Loucy (cell line): ENCODE results near the gene MTMR10.

Experiments used
- H2AFZ ChIP-seq: fragments of 200-600 bp; sonication (generic); 2 replicates; pipeline ENCODE4 v1.6.0; 2016; ENCODE audit warnings: antibody characterized with exemption, mild to moderate bottlenecking, low read length, moderate library complexity
- H3F3A ChIP-seq: fragments of 200-600 bp; 2 replicates; pipeline ENCODE4 v1.6.0; 2016; ENCODE audit warnings: antibody characterized with exemption, low read depth, mild to moderate bottlenecking
- H3K27me3 ChIP-seq: fragments of 200-600 bp; sonication (generic); 2 replicates; pipeline ENCODE4 v1.6.1; 2014; ENCODE audit warnings: low read length, mild to moderate bottlenecking; ENCODE audit not compliant: insufficient read depth, poor library complexity, severe bottlenecking
- H3K36me3 ChIP-seq: fragments of 200-600 bp; sonication (generic); 2 replicates; pipeline ENCODE4 v1.6.1; 2016; ENCODE audit warnings: low read length; ENCODE audit not compliant: insufficient read depth
- H3K4me1 ChIP-seq: fragments of 200-600 bp; sonication (generic); 2 replicates; pipeline ENCODE4 v1.5.1; 2014; ENCODE audit warnings: low read length, mild to moderate bottlenecking; ENCODE audit not compliant: insufficient read depth, poor library complexity, severe bottlenecking
- H3K4me2 ChIP-seq: fragments of 200-600 bp; sonication (generic); 2 replicates; pipeline ENCODE4 v1.6.0; 2014; ENCODE audit warnings: antibody characterized with exemption, low read length, low read depth, mild to moderate bottlenecking; ENCODE audit not compliant: poor library complexity, severe bottlenecking
- H3K4me3 ChIP-seq: fragments of 200-600 bp; sonication (generic); 2 replicates; pipeline ENCODE4 v1.5.1; 2014; ENCODE audit warnings: low read length, mild to moderate bottlenecking, mixed read lengths; ENCODE audit not compliant: poor library complexity, severe bottlenecking
- H3K79me2 ChIP-seq: fragments of 200-600 bp; sonication (generic); 2 replicates; pipeline ENCODE4 v1.6.1; 2014; ENCODE audit warnings: low read length; ENCODE audit not compliant: insufficient read depth
- H3K9ac ChIP-seq: fragments of 200-600 bp; sonication (generic); 2 replicates; pipeline ENCODE4 v1.6.0; 2014; ENCODE audit warnings: mild to moderate bottlenecking, low read depth, low read length, moderate library complexity; ENCODE audit not compliant: poor library complexity, severe bottlenecking
- H3K9me2 ChIP-seq: fragments of 200-600 bp; sonication (generic); replicated peaks from 2 replicates; pipeline ENCODE4 v1.6.1; 2016; ENCODE audit warnings: low read depth, low read length, mixed read lengths
- H3K9me3 ChIP-seq: fragments of 200-600 bp; sonication (generic); 2 replicates; pipeline ENCODE4 v1.6.1; 2014; ENCODE audit warnings: mild to moderate bottlenecking, antibody characterized with exemption, low read length, low read depth; ENCODE audit not compliant: insufficient read depth
- H4K20me1 ChIP-seq: fragments of 200-600 bp; sonication (generic); 2 replicates; pipeline ENCODE4 v1.6.0; 2014; ENCODE audit warnings: antibody characterized with exemption, low read length, mild to moderate bottlenecking; ENCODE audit not compliant: insufficient read depth, poor library complexity, severe bottlenecking
- EZH2phosphoT487 ChIP-seq: fragments of 200-600 bp; IDR thresholded peaks from 2 replicates; pipeline ENCODE4 v1.6.1; 2018; ENCODE audit warnings: antibody characterized with exemption, mild to moderate bottlenecking, moderate library complexity, borderline replicate concordance
- TF ChIP-seq, protein P1 (sequence below): fragments of 200-600 bp; sonication (generic); conservative IDR thresholded peaks from 2 replicates; pipeline ENCODE4 v1.5.1; 2014; ENCODE audit warnings: mild to moderate bottlenecking, antibody characterized with exemption, low read length

MTMR10 gene

GRCh38 chr15:30933293-30933692, 58.1 kb downstream of the MTMR10 start:
- Histone ChIP-seq H3K9ac (no peak overlapping the region), H2AFZ (no peak overlapping the region), H3K4me2 (no peak overlapping the region), H3K4me3 (no peak overlapping the region), H3K4me1 (no peaks in the 10 kb centered on the region), H4K20me1 (no peaks in the 10 kb centered on the region), H3F3A (no peaks in the 10 kb centered on the region), H3K9me2 (no peaks in the 10 kb centered on the region), H3K9me3 (no peaks in the 10 kb centered on the region), H3K79me2 (no peaks in the 10 kb centered on the region), H3K27me3 (no peaks in the 10 kb centered on the region), H3K36me3 (peaks cover 58% of the 10 kb centered on the region)
- no peak for TF ChIP-seq EZH2phosphoT487
- TF ChIP-seq, protein P1, sequence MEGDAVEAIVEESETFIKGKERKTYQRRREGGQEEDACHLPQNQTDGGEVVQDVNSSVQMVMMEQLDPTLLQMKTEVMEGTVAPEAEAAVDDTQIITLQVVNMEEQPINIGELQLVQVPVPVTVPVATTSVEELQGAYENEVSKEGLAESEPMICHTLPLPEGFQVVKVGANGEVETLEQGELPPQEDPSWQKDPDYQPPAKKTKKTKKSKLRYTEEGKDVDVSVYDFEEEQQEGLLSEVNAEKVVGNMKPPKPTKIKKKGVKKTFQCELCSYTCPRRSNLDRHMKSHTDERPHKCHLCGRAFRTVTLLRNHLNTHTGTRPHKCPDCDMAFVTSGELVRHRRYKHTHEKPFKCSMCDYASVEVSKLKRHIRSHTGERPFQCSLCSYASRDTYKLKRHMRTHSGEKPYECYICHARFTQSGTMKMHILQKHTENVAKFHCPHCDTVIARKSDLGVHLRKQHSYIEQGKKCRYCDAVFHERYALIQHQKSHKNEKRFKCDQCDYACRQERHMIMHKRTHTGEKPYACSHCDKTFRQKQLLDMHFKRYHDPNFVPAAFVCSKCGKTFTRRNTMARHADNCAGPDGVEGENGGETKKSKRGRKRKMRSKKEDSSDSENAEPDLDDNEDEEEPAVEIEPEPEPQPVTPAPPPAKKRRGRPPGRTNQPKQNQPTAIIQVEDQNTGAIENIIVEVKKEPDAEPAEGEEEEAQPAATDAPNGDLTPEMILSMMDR = no peak

DNA sequence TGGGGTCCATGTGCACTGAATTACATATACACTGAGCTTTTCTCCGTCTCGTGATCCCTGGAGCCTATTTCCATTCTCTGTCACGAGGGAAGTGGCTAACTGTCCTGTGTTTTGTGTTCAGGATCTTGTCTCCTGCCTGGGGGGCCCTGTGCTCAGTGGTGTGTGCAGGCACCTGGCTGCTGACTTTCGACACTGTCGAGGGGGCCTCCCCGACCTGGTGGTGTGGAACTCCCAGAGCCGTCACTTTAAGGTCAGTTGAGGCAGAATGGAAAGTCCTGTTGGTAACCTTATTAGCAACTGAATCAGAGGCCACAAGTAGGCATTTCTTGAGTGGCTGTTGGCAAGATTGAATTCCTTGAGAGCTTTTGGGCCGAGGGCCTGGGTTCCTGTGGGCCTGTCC, 61.0 kb downstream of the MTMR10 start:
- Histone ChIP-seq H3F3A (no peaks in the 10 kb centered on the region), H3K79me2 (no peaks in the 10 kb centered on the region), H3K4me3 (no peak overlapping the region), H3K4me1 (no peaks in the 10 kb centered on the region), H4K20me1 (no peaks in the 10 kb centered on the region), H3K9ac (no peak overlapping the region), H2AFZ (no peak overlapping the region), H3K9me2 (no peaks in the 10 kb centered on the region), H3K9me3 (no peaks in the 10 kb centered on the region), H3K36me3 (peaks cover 64% of the 10 kb centered on the region; the same call in 1 of the 2 replicates), H3K27me3 (no peaks in the 10 kb centered on the region), H3K4me2 (no peak overlapping the region)
- TF ChIP-seq EZH2phosphoT487 = no peak
- TF ChIP-seq, protein P1 = no peak

GRCh38 chr15:30929982-30930381, 61.4 kb downstream of the MTMR10 start:
- no peak for TF ChIP-seq EZH2phosphoT487
- TF ChIP-seq, protein P1 = no peak
- Histone ChIP-seq H3K4me3 (no peak overlapping the region), H3K9me3 (no peaks in the 10 kb centered on the region), H3K79me2 (no peaks in the 10 kb centered on the region), H3K4me1 (no peaks in the 10 kb centered on the region), H3K4me2 (no peak overlapping the region), H3K9me2 (no peaks in the 10 kb centered on the region), H4K20me1 (no peaks in the 10 kb centered on the region), H3F3A (no peaks in the 10 kb centered on the region), H3K27me3 (no peaks in the 10 kb centered on the region), H3K36me3 (peaks cover 66% of the 10 kb centered on the region; the same call in 1 of the 2 replicates), H3K9ac (no peak overlapping the region), H2AFZ (no peak overlapping the region)
